GM18517 (cell line): ENCODE results near the gene FEM1C.

Experiments
- ATAC-seq: cut with Tn5 transposase; IDR thresholded peaks from one replicate; pipeline ENCODE4 v1.9.1; 2021; ENCODE audit warnings: mild to moderate bottlenecking, moderate library complexity; ENCODE audit not compliant: unreplicated experiment

FEM1C gene

GRCh38 chr5:115524199-115524847 is 20.3 kb downstream of the FEM1C start:
- ATAC-seq = no peak

- ATAC-seq = no peak
Measured at GRCh38 chr5:115522832-115523403, 21.7 kb downstream of the FEM1C start.

DNA sequence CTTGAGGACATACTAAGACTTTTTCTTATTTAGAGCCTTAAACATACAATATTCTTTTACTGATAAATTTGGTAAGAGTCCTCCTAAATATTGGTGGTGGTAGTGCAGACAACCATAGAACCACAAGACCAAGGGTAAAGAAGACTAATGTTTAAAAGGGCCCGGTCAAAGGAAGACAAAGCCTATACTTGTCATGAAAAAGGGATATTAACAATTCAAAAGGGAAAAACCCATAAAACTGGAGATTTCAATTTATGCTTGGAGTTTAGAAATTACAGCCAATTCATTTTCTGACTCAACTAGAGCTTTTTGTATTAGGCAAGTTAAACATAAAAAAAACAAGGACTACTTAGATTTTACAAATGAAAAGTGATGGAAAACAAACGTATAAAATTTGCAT is 24.4 kb downstream of the FEM1C start:
- no peak for ATAC-seq

DNA sequence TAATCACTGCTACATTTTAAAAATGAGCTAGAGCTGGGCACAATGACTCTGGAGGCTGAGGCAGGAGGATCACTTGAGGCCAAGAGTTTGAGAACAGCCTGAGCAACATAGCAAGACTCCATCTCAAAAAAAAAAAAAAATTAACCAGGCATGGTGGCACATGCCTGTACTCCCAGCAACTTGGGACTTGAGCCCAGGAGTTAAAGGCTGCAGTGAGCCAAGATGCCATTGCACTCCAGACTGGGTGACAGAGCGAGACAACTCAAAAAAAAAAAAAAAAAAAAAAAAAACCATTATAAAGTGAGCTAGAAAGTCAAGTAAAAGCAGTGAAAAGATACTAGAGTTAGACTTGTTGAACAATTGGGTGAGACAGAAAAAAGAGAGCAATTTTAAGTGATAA is 28.2 kb downstream of the FEM1C start:
- no peak for ATAC-seq

GRCh38 chr5:115514220-115514619 is 30.4 kb downstream of the FEM1C start:
- ATAC-seq = no peak

GRCh38 chr5:115511632-115512031 is 32.9 kb downstream of the FEM1C start:
- no peak for ATAC-seq

DNA sequence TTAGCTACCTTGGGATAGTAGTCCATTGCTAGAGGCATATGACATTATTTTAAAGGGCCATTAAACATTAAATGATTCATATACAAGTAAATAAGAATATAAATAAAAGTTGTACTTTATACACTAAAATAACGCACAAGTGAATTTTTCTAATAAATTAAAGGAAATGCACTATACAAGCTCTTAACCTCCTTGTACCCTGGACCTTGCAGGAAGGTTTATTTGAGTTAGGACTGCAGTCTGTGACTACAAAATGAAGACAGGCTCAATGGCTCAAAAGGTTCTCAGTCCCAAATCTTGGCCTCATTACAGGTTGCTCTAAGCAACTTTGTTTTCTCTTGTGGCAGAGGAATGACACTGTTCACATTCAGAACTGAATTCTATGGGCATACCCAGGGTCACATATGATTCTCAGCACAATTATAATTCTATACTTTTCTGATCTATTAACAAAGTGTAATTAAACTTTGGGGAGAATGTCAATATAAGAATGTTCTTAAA is 34.4 kb downstream of the FEM1C start:
- no peak for ATAC-seq

GRCh38 chr5:115509547-115509946 is 35.0 kb downstream of the FEM1C start:
- ATAC-seq = no peak

GRCh38 chr5:115507681-115508080 is 36.9 kb downstream of the FEM1C start:
- ATAC-seq = no peak

DNA sequence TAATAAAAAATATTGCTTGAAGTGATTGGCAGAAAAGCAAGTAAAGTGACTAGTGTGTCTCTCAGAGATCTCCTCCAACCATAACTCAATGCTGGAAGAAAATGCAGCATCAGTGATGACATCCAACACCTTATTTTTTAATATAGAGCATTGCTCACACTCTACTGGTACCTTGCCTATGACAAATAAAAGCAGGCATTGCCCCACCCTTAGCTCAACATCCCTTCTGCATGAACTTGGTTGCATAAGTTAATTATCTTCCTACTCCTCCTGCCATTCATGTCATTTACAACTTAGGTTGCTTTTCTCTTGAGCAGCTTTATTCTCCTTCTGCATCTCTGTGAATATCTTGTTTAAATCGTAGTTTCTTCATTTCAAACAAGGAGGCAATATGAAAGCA is 41.2 kb downstream of the FEM1C start:
- ATAC-seq = no peak

GRCh38 chr5:115501464-115502210 is 42.9 kb downstream of the FEM1C start:
- no peak for ATAC-seq

DNA sequence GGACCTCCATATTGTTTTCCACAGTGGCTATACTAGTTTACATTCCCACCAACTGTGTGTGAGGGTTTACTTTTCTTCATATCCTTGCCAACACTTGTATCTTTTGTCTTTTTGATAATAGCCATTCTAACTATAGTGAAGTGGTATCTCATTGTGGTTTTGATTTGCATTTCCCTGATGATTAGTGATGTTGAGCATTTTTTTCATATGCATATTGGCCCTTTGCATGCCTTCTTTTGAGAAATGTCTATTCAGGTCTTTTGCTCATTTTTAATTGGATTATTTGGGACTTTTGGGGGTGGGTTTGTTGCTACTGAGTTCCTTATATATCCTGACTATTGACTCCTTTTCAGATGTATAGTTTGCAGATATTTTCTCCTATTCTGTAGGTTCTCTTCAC is 44.4 kb downstream of the FEM1C start:
- ATAC-seq = no peak

GRCh38 chr5:115496936-115497576 is 47.5 kb downstream of the FEM1C start:
- no peak for ATAC-seq

- peak; percentile 53 for ATAC-seq
Measured at GRCh38 chr5:115494570-115495289, 49.8 kb downstream of the FEM1C start.

DNA sequence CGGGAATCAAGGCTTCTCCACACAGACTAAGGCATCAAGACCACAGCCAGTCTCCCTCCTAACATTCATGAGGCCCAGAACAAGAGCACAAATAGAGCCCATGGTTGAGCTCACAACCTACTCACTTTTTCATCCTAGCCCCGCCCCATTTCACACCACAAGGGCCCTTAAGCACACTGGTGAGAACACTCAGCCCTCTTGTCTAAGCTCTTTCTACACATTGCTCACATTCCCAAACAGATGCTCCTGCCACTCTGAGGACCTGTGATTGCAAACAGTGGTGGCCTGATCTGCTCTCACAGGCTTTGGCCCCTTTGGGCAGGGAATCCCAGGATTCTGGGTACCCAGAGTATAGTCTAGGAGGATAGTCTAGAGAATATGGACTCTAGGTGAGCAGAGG is 54.0 kb downstream of the FEM1C start:
- no peak for ATAC-seq

DNA sequence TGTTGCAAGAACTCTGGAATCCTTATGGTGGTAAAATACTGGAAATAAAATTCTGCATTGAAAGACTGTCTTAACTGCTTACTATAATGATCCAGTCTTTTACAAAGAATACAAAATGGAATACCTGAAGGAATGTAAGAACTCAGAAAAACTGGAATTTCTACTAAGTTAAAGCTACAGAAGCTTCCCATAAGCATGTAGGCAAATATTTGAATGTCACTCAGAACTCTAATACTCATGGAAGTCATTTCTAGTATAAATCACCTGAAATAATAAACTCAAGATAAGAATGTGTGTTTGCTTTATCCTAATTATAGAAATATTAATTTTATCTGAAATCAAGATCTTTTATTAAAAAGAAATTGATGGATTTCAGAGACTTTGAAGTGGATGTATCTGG is 54.8 kb downstream of the FEM1C start:
- ATAC-seq = no peak

DNA sequence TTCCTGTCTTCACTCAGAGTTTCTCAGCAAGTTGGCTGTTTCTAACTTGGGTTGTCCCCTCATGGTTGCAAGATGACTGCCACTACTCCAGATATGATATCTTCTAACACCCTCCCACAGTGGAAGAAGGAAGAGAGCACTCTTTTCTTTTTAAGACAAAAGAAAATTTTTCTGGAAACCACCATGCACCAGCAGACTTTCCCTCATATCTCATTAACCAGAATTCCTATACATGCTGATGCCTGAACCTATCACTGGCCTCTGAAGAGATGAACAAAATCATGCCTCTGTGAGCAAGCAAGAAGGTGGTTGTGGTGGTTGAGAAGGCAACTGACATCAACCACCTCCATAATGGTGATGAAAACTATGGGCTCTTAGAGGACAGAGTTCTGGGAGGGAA is 56.8 kb downstream of the FEM1C start:
- no peak for ATAC-seq

DNA sequence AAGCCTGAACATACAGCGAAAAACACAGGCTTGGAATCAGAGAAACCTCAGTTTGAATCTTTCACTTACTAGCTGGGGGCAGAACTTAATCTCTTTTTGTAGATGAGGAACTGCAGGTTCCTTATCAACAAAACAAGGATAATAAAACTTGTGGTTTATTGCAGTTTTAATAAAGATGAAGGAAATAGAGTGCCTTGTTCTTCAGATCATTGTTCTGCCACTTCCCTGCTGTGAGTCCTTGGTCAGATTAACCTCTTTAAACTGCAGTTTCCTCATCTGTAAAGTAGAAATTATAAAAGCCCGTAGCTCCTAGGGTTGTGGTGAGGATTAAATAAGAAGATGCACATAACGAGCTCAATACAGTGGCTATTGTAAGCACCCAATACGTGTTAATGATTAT is 57.4 kb downstream of the FEM1C start:
- no peak for ATAC-seq

- no peak for ATAC-seq
Measured at GRCh38 chr5:115486728-115487127, 57.8 kb downstream of the FEM1C start.

- ATAC-seq = no peak
Measured at GRCh38 chr5:115484368-115484767, 60.2 kb downstream of the FEM1C start.

DNA sequence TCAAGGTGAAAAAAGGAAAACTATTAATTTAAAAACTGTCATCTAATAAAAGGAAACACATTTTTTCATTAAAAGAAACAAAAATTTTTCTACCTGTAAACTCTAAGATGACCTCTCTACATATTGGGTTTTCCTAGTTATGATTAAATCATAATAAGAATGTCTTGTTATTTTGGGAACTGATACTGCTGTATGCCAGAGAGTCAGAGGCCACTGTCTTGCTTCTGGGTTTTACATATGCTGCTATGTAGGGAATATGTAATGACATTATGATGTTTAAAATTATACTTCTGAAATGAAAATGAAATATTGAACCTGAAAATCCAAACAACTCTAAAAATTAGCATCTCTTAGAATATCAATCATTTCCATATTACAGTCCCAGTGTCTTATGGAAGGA is 63.7 kb downstream of the FEM1C start:
- ATAC-seq = no peak
